D341Med (cell line): Measurements from ENCODE around the gene PXYLP1.

Experiments
- DNase-seq: peaks from one replicate; pipeline ENCODE4 v3.0.0; 2012; ENCODE audit warnings: low spot score

The PXYLP1 gene

GRCh38 chr3:141328286-141329166 is 96.9 kb downstream of the PXYLP1 start:
- DNase-seq = no peak

GRCh38 chr3:141330235-141330634 is 98.6 kb downstream of the PXYLP1 start:
- DNase-seq = no peak

GRCh38 chr3:141330718-141331376 is 99.2 kb downstream of the PXYLP1 start:
- no peak for DNase-seq

DNA sequence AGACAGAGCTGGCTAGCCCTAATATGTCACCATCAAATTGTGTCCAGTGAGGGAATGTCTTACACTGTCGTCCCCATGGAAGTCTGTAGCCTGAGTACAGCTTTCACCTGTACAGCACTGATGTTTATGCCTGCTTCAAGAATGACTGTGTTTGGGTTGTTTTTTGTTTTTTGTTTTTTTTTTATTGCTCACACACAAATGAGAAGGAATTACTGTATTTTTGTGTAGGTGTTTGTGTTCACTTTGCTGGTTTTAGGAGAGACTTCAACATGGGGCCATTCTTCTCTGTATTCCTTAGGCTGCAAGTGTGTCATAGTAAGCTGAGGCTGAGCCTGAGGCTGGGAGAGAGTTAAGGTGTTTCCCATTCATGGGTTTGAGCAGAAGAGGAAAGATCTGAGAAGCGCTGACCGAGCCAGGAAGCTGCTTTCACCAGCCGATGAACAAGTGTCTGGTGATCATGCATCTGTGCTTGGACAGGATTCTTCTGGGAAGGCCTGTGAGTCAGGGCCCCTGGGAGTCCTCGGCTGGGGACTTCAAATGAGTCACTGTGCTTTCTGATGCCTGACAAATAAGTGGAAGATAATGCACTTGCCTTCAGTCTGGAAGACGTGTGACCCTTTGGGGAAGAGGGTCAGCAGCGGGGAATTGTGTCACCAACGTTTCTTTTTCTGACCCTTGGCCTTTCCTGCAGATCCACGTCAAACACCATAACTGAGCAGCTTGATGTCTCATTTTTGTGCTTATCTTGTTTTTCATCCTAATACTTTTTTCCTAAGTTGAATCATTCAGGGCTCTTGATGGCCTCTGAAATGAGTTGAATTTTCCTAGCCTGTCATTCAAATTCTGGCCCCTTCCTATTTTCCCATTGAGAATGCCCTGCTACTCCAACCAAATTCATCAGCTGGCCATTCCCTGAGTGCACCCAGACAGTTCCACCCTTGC is 100.0 kb downstream of the PXYLP1 start:
- DNase-seq = no peak

GRCh38 chr3:141332416-141332815 is 100.8 kb downstream of the PXYLP1 start:
- no peak for DNase-seq

- no peak for DNase-seq
These were observed 102.4 kb downstream of the PXYLP1 start for GRCh38 chr3:141333836-141334626.

DNA sequence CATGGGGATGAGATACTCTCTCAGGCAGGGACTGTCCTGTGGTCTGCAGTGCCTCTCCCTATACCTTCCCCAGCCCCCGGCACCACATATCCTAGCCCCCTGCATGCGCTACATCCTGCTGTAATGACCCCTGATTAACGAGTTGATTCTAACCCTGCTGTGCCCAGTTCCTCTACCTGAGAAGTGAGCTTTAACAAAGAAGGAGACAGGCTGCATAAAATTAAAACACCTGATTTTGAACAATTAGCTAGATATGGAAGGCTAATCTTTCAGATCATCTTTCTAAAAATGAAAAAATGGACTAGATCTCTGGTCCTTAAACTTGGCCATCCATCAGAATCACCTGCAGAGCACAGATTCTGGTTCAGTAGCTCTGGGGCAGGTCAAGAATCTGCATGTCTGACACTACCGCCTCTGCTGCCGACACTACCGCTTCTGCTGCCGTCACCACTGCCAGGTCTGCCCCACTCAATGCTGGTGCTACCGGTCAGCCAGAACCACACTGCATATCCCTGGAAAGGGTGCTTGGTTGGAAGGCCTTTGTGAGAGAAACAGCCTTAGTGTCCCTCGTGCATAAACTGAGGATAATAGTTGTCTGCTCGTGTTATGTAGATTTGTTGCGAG is 103.1 kb downstream of the PXYLP1 start:
- DNase-seq = no peak

GRCh38 chr3:141335531-141336061 is 104.0 kb downstream of the PXYLP1 start:
- DNase-seq = no peak

- DNase-seq = no peak
These were observed 105.3 kb downstream of the PXYLP1 start for GRCh38 chr3:141336672-141337522.

DNA sequence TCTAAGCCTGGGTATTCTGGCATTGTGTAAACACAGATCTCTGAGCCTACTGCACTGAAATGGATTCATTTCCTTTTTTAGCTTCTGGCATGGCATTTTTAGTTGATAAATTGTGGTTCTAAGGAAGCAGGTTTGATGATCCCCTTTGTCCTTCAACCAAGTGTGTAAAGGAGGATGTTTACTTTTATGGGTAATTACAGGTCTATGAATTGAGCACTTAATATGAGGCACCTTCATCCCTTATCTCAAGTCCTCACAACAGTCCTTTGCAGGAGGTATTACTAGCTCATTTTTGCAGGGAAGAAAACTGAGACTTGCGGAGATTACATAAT is 105.9 kb downstream of the PXYLP1 start:
- DNase-seq = no peak

DNA sequence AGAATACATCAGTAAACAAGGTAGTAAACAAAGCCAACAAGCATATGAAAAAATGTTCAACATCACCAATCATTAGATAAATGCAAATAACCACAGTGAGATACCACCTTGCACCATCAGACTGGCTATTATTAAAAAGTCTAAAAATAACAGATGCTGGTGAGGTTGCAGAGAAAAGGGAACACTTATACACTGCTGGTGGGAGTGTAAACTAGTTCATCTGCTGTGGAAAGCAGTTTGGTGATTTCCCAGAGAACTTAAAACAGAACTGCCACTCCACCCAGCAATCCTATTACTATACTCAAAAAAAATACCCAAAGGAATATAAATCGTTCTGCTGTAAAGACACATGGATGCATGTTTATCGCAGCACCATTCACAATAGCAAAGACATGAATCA is 106.4 kb downstream of the PXYLP1 start:
- no peak for DNase-seq

- DNase-seq = no peak
These were observed 107.3 kb downstream of the PXYLP1 start for GRCh38 chr3:141338881-141339280.

DNA sequence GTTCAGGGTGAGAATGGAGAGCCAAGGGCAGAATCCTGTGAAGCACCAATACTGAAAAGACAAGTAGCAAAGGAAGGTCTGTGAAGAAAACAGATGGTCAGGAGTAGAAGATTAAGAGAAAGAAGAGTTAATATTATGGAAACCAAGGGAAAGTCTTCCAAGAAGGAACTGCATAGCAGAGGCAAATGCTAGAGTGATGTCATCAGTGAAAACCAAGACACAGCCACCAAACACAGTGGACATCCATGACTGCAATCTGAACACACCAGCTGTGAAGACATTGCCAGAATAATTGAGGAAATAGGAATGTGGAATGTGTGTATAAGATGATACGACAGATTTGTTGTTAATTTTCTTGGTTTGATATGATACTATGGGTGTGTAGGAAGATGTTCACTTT is 109.9 kb downstream of the PXYLP1 start:
- no peak for DNase-seq

- no peak for DNase-seq
These were observed 110.8 kb downstream of the PXYLP1 start for GRCh38 chr3:141342386-141342785.

DNA sequence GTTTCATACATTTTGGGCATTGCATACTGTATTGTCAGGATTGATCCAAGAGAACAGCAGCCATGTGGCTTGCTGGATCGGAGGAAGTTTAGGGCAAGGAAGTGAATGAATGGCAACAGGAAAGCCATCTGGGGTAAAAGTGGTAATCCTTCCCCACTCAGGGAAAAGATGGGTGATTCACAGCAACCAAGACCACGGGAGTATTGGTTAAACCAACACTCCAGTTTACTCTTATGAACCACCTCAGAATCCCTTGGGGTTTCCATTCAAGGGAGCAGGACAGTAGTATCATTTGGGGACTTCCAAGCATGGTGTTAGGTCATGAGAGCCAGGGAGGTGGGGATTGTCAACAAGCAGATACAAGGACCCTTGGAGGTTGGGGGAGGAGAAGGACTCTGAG is 111.5 kb downstream of the PXYLP1 start:
- DNase-seq = no peak

- no peak for DNase-seq
These were observed 112.2 kb downstream of the PXYLP1 start for GRCh38 chr3:141343865-141344271.
